A673 (cell line): Measurements from ENCODE around the gene CYP27C1.

Source experiments
- EZH2 ChIP-seq: fragments of 200-600 bp; sonication (generic); IDR thresholded peaks from 2 replicates; pipeline ENCODE4 v1.6.1; 2017; ENCODE audit warnings: borderline replicate concordance, low read depth, mild to moderate bottlenecking, mixed read lengths, antibody characterized with exemption, low read length; ENCODE audit not compliant: poor library complexity, severe bottlenecking
- TF ChIP-seq, protein P1 (sequence below): fragments of 300-800, 200-600 bp; sonication (generic); conservative IDR thresholded peaks from 2 replicates; pipeline ENCODE4 v1.5.1; 2017; ENCODE audit warnings: low read depth, mild to moderate bottlenecking, antibody characterized with exemption, low read length, moderate library complexity, mixed read lengths

DNA sequence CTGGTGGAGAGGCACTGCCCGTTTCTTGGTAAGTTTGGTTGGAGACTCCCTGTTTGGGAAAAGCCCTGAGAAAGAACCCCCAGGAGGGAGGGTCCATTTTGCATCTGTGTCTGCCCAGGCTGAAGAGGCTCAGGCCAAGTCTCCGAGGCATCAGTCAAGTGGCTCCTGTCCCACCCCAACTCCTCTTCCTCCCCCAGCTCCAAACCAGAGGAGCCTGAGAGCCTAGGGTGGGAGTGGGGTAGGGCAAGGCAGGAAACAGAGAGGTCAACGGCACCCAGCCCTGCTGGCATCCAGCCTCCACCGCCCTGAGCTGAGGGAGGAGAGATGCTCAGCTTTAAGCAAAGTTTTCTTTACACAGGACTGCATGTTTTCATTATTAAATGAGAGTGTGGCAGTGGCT, 38.2 kb downstream of the CYP27C1 start:
- TF ChIP-seq, protein P1, sequence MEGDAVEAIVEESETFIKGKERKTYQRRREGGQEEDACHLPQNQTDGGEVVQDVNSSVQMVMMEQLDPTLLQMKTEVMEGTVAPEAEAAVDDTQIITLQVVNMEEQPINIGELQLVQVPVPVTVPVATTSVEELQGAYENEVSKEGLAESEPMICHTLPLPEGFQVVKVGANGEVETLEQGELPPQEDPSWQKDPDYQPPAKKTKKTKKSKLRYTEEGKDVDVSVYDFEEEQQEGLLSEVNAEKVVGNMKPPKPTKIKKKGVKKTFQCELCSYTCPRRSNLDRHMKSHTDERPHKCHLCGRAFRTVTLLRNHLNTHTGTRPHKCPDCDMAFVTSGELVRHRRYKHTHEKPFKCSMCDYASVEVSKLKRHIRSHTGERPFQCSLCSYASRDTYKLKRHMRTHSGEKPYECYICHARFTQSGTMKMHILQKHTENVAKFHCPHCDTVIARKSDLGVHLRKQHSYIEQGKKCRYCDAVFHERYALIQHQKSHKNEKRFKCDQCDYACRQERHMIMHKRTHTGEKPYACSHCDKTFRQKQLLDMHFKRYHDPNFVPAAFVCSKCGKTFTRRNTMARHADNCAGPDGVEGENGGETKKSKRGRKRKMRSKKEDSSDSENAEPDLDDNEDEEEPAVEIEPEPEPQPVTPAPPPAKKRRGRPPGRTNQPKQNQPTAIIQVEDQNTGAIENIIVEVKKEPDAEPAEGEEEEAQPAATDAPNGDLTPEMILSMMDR = no peak
- no peak for TF ChIP-seq EZH2
